ENCODE results near the gene DRC3.

Gene DRC3

GRCh38 chr17:17929655-17930380 lies 42.8 kb upstream of the DRC3 start:
- TF ChIP-seq, protein P1, sequence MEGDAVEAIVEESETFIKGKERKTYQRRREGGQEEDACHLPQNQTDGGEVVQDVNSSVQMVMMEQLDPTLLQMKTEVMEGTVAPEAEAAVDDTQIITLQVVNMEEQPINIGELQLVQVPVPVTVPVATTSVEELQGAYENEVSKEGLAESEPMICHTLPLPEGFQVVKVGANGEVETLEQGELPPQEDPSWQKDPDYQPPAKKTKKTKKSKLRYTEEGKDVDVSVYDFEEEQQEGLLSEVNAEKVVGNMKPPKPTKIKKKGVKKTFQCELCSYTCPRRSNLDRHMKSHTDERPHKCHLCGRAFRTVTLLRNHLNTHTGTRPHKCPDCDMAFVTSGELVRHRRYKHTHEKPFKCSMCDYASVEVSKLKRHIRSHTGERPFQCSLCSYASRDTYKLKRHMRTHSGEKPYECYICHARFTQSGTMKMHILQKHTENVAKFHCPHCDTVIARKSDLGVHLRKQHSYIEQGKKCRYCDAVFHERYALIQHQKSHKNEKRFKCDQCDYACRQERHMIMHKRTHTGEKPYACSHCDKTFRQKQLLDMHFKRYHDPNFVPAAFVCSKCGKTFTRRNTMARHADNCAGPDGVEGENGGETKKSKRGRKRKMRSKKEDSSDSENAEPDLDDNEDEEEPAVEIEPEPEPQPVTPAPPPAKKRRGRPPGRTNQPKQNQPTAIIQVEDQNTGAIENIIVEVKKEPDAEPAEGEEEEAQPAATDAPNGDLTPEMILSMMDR (IDR thresholded peaks at IDR 0.05), result no peak
- no peak for TF ChIP-seq ZFX (IDR thresholded peaks at IDR 0.05; ENCODE audit: borderline replicate concordance)
- no peak overlapping the region for H3K27ac ChIP-seq

DNA sequence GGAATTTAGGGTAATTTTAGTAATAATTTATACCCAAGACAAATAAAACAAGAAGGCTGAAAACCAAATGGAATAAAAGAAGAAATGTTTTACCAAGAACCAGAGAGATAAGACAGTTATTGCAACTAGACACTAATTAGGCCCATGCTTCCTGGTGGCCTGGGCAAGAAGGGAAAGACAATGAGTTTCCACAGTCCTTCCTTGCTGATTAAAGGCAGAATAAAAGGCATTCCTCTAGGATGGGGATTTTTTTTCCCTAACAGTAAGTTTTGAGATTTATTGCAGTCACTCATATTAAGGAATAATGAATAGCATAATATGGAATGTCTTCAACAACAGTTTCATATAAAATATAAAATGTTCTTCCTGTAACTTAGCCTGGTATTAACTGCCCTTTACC lies 42.0 kb upstream of the DRC3 start:
- H3K27ac ChIP-seq, result no peak overlapping the region
- no peak for TF ChIP-seq ZFX (IDR thresholded peaks at IDR 0.05; ENCODE audit: borderline replicate concordance)
- TF ChIP-seq, protein P1 (IDR thresholded peaks at IDR 0.05), result no peak

- H3K27ac ChIP-seq, result no peak overlapping the region
- no peak for TF ChIP-seq ZFX (IDR thresholded peaks at IDR 0.05; ENCODE audit: borderline replicate concordance)
- TF ChIP-seq, protein P1 (IDR thresholded peaks at IDR 0.05), result no peak
Observed at GRCh38 chr17:17931159-17931558, 41.5 kb upstream of the DRC3 start.

- no peak overlapping the region for H3K27ac ChIP-seq
- TF ChIP-seq, protein P1 (IDR thresholded peaks at IDR 0.05), result no peak
- TF ChIP-seq ZFX (IDR thresholded peaks at IDR 0.05; ENCODE audit: borderline replicate concordance), result no peak
Observed at GRCh38 chr17:17933775-17934174, 38.9 kb upstream of the DRC3 start.

GRCh38 chr17:17934214-17934613 lies 38.4 kb upstream of the DRC3 start:
- TF ChIP-seq ZFX (IDR thresholded peaks at IDR 0.05; ENCODE audit: borderline replicate concordance), result no peak
- TF ChIP-seq, protein P1 (IDR thresholded peaks at IDR 0.05), result no peak
- H3K27ac ChIP-seq, result no peak overlapping the region

GRCh38 chr17:17934806-17935205 lies 37.9 kb upstream of the DRC3 start:
- TF ChIP-seq, protein P1 (IDR thresholded peaks at IDR 0.05), result no peak
- TF ChIP-seq ZFX (IDR thresholded peaks at IDR 0.05; ENCODE audit: borderline replicate concordance), result no peak
- no peak overlapping the region for H3K27ac ChIP-seq
